ENCODE measurements around the gene EDDM13. TPM values are rescaled to one million over a fixed set of nuclear protein-coding genes. Genes with fewer than 3 reads are reported as not detected.

The EDDM13 gene
- total and polyA plus RNA-seq, 2 of the 13 experiments (the other 11 are each of a cell fraction or from before 2014, with no cell fraction given): not detected

DNA sequence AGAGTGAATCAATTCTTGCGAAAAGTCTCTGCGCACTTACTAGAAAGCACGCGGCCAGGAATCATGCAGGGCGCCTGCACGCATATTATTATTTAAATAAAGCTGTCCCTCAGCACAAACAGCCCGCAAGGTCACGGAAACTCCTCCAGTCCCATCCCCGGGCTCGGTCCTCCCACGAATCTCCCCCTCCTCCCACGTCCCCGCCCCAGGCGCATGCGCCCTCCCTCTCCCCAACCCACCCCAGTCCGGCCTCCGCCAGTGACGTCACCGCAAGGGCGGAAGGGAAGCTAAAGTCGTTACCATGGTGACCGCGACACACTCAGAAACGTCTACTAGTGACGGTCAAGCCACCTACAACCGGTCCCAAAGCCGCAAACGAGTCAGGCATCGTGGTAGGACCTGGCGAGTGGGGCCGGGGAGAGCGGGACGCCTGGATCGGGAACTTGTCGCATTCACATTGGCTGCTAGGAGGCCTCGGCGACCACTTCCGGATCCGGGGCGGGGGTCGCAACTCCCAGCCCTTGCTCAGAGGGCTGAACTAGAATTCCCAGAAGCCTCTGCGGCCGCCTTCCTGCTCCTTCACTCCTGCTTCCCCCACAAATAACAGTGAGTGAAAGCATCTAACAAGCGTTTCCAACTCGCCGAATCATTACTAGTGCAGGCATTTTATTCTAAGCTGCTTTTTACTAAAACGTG lies 42.0 kb downstream of the EDDM13 start, which contains the start of gene ZSCAN5A (continued):
- TF ChIP-seq, protein P1, sequence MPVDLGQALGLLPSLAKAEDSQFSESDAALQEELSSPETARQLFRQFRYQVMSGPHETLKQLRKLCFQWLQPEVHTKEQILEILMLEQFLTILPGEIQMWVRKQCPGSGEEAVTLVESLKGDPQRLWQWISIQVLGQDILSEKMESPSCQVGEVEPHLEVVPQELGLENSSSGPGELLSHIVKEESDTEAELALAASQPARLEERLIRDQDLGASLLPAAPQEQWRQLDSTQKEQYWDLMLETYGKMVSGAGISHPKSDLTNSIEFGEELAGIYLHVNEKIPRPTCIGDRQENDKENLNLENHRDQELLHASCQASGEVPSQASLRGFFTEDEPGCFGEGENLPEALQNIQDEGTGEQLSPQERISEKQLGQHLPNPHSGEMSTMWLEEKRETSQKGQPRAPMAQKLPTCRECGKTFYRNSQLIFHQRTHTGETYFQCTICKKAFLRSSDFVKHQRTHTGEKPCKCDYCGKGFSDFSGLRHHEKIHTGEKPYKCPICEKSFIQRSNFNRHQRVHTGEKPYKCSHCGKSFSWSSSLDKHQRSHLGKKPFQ (CRISPR knock-in tag; IDR thresholded peaks at IDR 0.05; ENCODE audit: insufficient replicate concordance): no peak
- TF ChIP-seq, protein P2, sequence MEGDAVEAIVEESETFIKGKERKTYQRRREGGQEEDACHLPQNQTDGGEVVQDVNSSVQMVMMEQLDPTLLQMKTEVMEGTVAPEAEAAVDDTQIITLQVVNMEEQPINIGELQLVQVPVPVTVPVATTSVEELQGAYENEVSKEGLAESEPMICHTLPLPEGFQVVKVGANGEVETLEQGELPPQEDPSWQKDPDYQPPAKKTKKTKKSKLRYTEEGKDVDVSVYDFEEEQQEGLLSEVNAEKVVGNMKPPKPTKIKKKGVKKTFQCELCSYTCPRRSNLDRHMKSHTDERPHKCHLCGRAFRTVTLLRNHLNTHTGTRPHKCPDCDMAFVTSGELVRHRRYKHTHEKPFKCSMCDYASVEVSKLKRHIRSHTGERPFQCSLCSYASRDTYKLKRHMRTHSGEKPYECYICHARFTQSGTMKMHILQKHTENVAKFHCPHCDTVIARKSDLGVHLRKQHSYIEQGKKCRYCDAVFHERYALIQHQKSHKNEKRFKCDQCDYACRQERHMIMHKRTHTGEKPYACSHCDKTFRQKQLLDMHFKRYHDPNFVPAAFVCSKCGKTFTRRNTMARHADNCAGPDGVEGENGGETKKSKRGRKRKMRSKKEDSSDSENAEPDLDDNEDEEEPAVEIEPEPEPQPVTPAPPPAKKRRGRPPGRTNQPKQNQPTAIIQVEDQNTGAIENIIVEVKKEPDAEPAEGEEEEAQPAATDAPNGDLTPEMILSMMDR (CRISPR knock-in tag; IDR thresholded peaks at IDR 0.05): no peak
- TF ChIP-seq RAD21 (CRISPR knock-in tag; IDR thresholded peaks at IDR 0.05) (0 out of 2 replicates have a peak, but pooled peaks have one; percentile 17), ZNF496 (CRISPR knock-in tag; IDR thresholded peaks at IDR 0.05; ENCODE audit: insufficient replicate concordance) (no peak), MTF1 (CRISPR knock-in tag; IDR thresholded peaks at IDR 0.05) (no peak), ARHGAP35 (CRISPR knock-in tag; IDR thresholded peaks at IDR 0.05; ENCODE audit: borderline replicate concordance) (no peak), ZNF792 (CRISPR knock-in tag; IDR thresholded peaks at IDR 0.05) (no peak), TAF15 (IDR thresholded peaks at IDR 0.05; ENCODE audit: low read depth, low read length, poor library complexity, severe bottlenecking) (no peak), ZNF775 (CRISPR knock-in tag; IDR thresholded peaks at IDR 0.05; ENCODE audit: borderline replicate concordance) (no peak)
- TF ChIP-seq, protein P3, sequence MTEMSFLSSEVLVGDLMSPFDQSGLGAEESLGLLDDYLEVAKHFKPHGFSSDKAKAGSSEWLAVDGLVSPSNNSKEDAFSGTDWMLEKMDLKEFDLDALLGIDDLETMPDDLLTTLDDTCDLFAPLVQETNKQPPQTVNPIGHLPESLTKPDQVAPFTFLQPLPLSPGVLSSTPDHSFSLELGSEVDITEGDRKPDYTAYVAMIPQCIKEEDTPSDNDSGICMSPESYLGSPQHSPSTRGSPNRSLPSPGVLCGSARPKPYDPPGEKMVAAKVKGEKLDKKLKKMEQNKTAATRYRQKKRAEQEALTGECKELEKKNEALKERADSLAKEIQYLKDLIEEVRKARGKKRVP (CRISPR knock-in tag; IDR thresholded peaks at IDR 0.05): no peak
- TF ChIP-seq, protein P4, sequence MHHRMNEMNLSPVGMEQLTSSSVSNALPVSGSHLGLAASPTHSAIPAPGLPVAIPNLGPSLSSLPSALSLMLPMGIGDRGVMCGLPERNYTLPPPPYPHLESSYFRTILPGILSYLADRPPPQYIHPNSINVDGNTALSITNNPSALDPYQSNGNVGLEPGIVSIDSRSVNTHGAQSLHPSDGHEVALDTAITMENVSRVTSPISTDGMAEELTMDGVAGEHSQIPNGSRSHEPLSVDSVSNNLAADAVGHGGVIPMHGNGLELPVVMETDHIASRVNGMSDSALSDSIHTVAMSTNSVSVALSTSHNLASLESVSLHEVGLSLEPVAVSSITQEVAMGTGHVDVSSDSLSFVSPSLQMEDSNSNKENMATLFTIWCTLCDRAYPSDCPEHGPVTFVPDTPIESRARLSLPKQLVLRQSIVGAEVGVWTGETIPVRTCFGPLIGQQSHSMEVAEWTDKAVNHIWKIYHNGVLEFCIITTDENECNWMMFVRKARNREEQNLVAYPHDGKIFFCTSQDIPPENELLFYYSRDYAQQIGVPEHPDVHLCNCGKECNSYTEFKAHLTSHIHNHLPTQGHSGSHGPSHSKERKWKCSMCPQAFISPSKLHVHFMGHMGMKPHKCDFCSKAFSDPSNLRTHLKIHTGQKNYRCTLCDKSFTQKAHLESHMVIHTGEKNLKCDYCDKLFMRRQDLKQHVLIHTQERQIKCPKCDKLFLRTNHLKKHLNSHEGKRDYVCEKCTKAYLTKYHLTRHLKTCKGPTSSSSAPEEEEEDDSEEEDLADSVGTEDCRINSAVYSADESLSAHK (CRISPR knock-in tag; IDR thresholded peaks at IDR 0.05; ENCODE audit: borderline replicate concordance): no peak
- TF ChIP-seq, protein P5, sequence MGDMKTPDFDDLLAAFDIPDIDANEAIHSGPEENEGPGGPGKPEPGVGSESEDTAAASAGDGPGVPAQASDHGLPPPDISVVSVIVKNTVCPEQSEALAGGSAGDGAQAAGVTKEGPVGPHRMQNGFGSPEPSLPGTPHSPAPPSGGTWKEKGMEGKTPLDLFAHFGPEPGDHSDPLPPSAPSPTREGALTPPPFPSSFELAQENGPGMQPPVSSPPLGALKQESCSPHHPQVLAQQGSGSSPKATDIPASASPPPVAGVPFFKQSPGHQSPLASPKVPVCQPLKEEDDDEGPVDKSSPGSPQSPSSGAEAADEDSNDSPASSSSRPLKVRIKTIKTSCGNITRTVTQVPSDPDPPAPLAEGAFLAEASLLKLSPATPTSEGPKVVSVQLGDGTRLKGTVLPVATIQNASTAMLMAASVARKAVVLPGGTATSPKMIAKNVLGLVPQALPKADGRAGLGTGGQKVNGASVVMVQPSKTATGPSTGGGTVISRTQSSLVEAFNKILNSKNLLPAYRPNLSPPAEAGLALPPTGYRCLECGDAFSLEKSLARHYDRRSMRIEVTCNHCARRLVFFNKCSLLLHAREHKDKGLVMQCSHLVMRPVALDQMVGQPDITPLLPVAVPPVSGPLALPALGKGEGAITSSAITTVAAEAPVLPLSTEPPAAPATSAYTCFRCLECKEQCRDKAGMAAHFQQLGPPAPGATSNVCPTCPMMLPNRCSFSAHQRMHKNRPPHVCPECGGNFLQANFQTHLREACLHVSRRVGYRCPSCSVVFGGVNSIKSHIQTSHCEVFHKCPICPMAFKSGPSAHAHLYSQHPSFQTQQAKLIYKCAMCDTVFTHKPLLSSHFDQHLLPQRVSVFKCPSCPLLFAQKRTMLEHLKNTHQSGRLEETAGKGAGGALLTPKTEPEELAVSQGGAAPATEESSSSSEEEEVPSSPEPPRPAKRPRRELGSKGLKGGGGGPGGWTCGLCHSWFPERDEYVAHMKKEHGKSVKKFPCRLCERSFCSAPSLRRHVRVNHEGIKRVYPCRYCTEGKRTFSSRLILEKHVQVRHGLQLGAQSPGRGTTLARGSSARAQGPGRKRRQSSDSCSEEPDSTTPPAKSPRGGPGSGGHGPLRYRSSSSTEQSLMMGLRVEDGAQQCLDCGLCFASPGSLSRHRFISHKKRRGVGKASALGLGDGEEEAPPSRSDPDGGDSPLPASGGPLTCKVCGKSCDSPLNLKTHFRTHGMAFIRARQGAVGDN (CRISPR knock-in tag; IDR thresholded peaks at IDR 0.05): peak; percentile 83
- TF ChIP-seq, protein P6, sequence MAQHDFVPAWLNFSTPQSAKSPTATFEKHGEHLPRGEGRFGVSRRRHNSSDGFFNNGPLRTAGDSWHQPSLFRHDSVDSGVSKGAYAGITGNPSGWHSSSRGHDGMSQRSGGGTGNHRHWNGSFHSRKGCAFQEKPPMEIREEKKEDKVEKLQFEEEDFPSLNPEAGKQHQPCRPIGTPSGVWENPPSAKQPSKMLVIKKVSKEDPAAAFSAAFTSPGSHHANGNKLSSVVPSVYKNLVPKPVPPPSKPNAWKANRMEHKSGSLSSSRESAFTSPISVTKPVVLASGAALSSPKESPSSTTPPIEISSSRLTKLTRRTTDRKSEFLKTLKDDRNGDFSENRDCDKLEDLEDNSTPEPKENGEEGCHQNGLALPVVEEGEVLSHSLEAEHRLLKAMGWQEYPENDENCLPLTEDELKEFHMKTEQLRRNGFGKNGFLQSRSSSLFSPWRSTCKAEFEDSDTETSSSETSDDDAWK (CRISPR knock-in tag; IDR thresholded peaks at IDR 0.05): no peak
- TF ChIP-seq, protein P7, sequence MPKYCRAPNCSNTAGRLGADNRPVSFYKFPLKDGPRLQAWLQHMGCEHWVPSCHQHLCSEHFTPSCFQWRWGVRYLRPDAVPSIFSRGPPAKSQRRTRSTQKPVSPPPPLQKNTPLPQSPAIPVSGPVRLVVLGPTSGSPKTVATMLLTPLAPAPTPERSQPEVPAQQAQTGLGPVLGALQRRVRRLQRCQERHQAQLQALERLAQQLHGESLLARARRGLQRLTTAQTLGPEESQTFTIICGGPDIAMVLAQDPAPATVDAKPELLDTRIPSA (CRISPR knock-in tag; IDR thresholded peaks at IDR 0.05; ENCODE audit: borderline replicate concordance): no peak; the same call in 1 of the 2 replicates
